Ovary (tissue), 9 donors: ENCODE measurements around the gene GAK. TPM values are rescaled to one million over a fixed set of nuclear protein-coding genes. Genes with fewer than 3 reads are reported as not detected.

Experiments
- DNase-seq, 5 donors: peaks; one replicate each; pipeline ENCODE4 v3.0.0-alpha.2; 2019 to 2020
- H3K27ac ChIP-seq, 2 donors: fragments of 200-600 bp; one replicate each; pipeline versions ENCODE4 v1.5.1 to v1.8.0; 2019 to 2022
- H3K27me3 ChIP-seq: fragments of 200-600 bp; one replicate; pipeline ENCODE4 v1.8.0; 2022
- H3K36me3 ChIP-seq: fragments of 200-600 bp; sonication (generic); one replicate; pipeline ENCODE4 v1.5.1; 2019
- H3K4me1 ChIP-seq: one replicate; pipeline ENCODE4 v1.8.1; 2013; ENCODE audit warnings: mild to moderate bottlenecking, moderate library complexity; ENCODE audit not compliant: insufficient read depth
- H3K4me3 ChIP-seq: fragments of 200-600 bp; sonication (generic); one replicate; pipeline ENCODE4 v1.5.1; 2017
- H3K9me3 ChIP-seq, 2 donors: fragments of 200-600 bp in 1 of 2; sonication (generic) in 1 of 2; one replicate each; pipeline versions ENCODE4 v1.5.1 to v1.8.1; 2013 to 2019; ENCODE audit warnings: mild to moderate bottlenecking in 1 of 2, moderate library complexity in 1 of 2
- CTCF ChIP-seq, 3 donors: fragments of 450-650 bp in 2 of 3; fragments of 200-600 bp in 1 of 3; IDR thresholded peaks; one replicate each; pipeline versions ENCODE4 v1.5.1 to v1.8.0; 2016 to 2022; ENCODE audit warnings: antibody characterized with exemption in 3 of 3, mild to moderate bottlenecking in 1 of 3
- EP300 ChIP-seq: sonication (generic); formaldehyde crosslinking; IDR thresholded peaks from one replicate; pipeline ENCODE4 v1.6.1; 2017; ENCODE audit warnings: antibody characterized with exemption
- POLR2A ChIP-seq: fragments of 450-650 bp; IDR thresholded peaks from one replicate; pipeline ENCODE4 v1.6.1; 2017; ENCODE audit warnings: antibody characterized with exemption, mild to moderate bottlenecking, moderate library complexity
- whole genome bisulfite sequencing, 3 donors: extraction: QIAGEN DNeasy Blood & Tissue Kit in 1 of 3; methylation state at CpG; one replicate each; pipeline versions ENCODE4 v1.1.5 to v1.1.7; 2013 to 2017; 5-methylcytosine and 5-hydroxymethylcytosine counted together
- intact Hi-C, 4 donors: fragments of 100-400 bp; cut with DNase I; formaldehyde crosslinking; loops; one replicate each; pipeline versions ENCODE4 v1.11.0 to v1.15.1; 2022 to 2023
- polyA plus RNA-seq, 2 donors: library from polyadenylated mRNA; stranded (reverse); fragments of 200-250 nt in 1 of 2; fragments of 350-450 nt in 1 of 2; fragmentation: Illumina TruSeq in 1 of 2; extraction: RNeasy Lipid Tissue Mini Kit (QIAGEN cat#74804) in 1 of 2; gene quantifications; one replicate each; pipeline ENCODE4 v1.2.3, GENCODE V29; 2013 to 2014
- total RNA-seq, 7 donors: library from RNA; depleted of rRNA in 2 of 7; stranded (reverse); fragments of >200 nt in 2 of 7; fragmentation: NEBNext Ultra II Directional in 3 of 7; extraction: Animal tissue kit (Norgen Biotek cat#: 25700) in 3 of 7; gene quantifications; one replicate each; pipeline versions ENCODE4 v1.1.0 to v1.2.4, GENCODE V29; 2016 to 2023
- donor health status: DM: no; HTN: no; CAD: no; lungs with moderate emphysema.
- donor health status: DM: no; HTN: no; CAD: no.
- donor health status: Bipolar disorder and iron deficiency.
- donor health status: DM: yes; HTN: yes; CAD: no.
- donor health status: DM: no; HTN: no; CAD: no.
- donor health status: DM: yes; HTN: yes; CAD: no.

GAK gene
- total and polyA plus RNA-seq, 9 donors: 30.7 to 95.4 (median 70.4) TPM

GRCh38 chr4:857461-857860 lies 74.7 kb downstream of the GAK start:
- no peaks in the 10 kb centered on the region for H3K9me3 ChIP-seq
- DNase-seq: no peak
- intact Hi-C loops: no loop called here
- no peak overlapping the region for H3K27ac ChIP-seq
- no peaks in the 10 kb centered on the region for H3K27me3 ChIP-seq
- H3K36me3 ChIP-seq: no peaks in the 10 kb centered on the region
- no peaks in the 10 kb centered on the region for H3K4me1 ChIP-seq
- no peak for TF ChIP-seq CTCF (IDR thresholded peaks at IDR 0.05)
- TF ChIP-seq POLR2A: no peak
- TF ChIP-seq EP300: no peak
- H3K4me3 ChIP-seq: no peak overlapping the region
- 89 to 93% (median 90%) methylated on average over 11 of the region's 11 CpGs for WGBS, 3 donors

GRCh38 chr4:856225-856901 lies 75.8 kb downstream of the GAK start:
- H3K27ac ChIP-seq: no peak overlapping the region
- no peaks in the 10 kb centered on the region for H3K36me3 ChIP-seq
- DNase-seq: no peak
- H3K4me3 ChIP-seq: no peak overlapping the region
- TF ChIP-seq EP300: no peak
- no peak for TF ChIP-seq POLR2A
- no peak for TF ChIP-seq CTCF (IDR thresholded peaks at IDR 0.05)
- no peaks in the 10 kb centered on the region for H3K27me3 ChIP-seq
- intact Hi-C loops: no loop called here
- 94 to 96% (median 96%) methylated on average over 3 of the region's 3 CpGs for WGBS, 3 donors
- H3K4me1 ChIP-seq: no peaks in the 10 kb centered on the region
- H3K9me3 ChIP-seq: no peaks in the 10 kb centered on the region

- DNase-seq: no peak
- no peak overlapping the region for H3K4me3 ChIP-seq
- H3K27ac ChIP-seq: no peak overlapping the region
- no peaks in the 10 kb centered on the region for H3K9me3 ChIP-seq
- 35 to 53% (median 47%) methylated on average over 1 of the region's 1 CpG for WGBS, 3 donors
- intact Hi-C loops: no loop called here
- H3K27me3 ChIP-seq: no peaks in the 10 kb centered on the region
- TF ChIP-seq POLR2A (no peak), CTCF (IDR thresholded peaks at IDR 0.05) (no peak), EP300 (no peak)
- H3K36me3 ChIP-seq: no peaks in the 10 kb centered on the region
- no peaks in the 10 kb centered on the region for H3K4me1 ChIP-seq
These were observed 76.3 kb downstream of the GAK start for GRCh38 chr4:855880-856224.

- intact Hi-C loops: no loop called here
- TF ChIP-seq EP300 (no peak), CTCF (IDR thresholded peaks at IDR 0.05) (no peak), POLR2A (no peak)
- Histone ChIP-seq H3K36me3 (no peaks in the 10 kb centered on the region), H3K27ac (no peak overlapping the region), H3K27me3 (no peaks in the 10 kb centered on the region), H3K4me3 (no peak overlapping the region), H3K4me1 (no peaks in the 10 kb centered on the region), H3K9me3 (no peaks in the 10 kb centered on the region)
- WGBS, 3 donors: 93 to 98% (median 95%) methylated on average over 11 of the region's 11 CpGs
- no peak for DNase-seq
These were observed 77.8 kb downstream of the GAK start for GRCh38 chr4:854356-854755.
